Measurements from ENCODE around the gene SH3RF2. TPM values are rescaled to one million over a fixed set of nuclear protein-coding genes. Genes with fewer than 3 reads are reported as not detected.

SH3RF2 gene
- total and polyA plus RNA-seq, 10 donors: 0.04 to 0.44 (median 0.10) TPM; not detected in 2

GRCh38 chr5:146076455-146076854 lies 140.1 kb downstream of the SH3RF2 start:
- H3K36me3 ChIP-seq: no peaks in the 10 kb centered on the region
- H3K27me3 ChIP-seq (replicated peaks in 1 of 7): no peaks in the 10 kb centered on the region
- no peak overlapping the region for H3K4me3 ChIP-seq
- no peak overlapping the region for H3K27ac ChIP-seq
- WGBS, 5 donors: 63 to 88% (median 73%) methylated on average over 4 of the region's 4 CpGs
- no peak for DNase-seq
- H3K4me1 ChIP-seq: peaks cover 0 to 3% (median 0%) of the 10 kb centered on the region in 6 donors
- intact Hi-C loops (cut with DNase I; ENCODE audit: low total_unique reads): no loop called here
- no peaks in the 10 kb centered on the region for H3K9me3 ChIP-seq
- no peak for TF ChIP-seq POLR2AphosphoS5 (IDR thresholded peaks at IDR 0.05)
- TF ChIP-seq, protein P1, sequence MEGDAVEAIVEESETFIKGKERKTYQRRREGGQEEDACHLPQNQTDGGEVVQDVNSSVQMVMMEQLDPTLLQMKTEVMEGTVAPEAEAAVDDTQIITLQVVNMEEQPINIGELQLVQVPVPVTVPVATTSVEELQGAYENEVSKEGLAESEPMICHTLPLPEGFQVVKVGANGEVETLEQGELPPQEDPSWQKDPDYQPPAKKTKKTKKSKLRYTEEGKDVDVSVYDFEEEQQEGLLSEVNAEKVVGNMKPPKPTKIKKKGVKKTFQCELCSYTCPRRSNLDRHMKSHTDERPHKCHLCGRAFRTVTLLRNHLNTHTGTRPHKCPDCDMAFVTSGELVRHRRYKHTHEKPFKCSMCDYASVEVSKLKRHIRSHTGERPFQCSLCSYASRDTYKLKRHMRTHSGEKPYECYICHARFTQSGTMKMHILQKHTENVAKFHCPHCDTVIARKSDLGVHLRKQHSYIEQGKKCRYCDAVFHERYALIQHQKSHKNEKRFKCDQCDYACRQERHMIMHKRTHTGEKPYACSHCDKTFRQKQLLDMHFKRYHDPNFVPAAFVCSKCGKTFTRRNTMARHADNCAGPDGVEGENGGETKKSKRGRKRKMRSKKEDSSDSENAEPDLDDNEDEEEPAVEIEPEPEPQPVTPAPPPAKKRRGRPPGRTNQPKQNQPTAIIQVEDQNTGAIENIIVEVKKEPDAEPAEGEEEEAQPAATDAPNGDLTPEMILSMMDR (IDR thresholded peaks at IDR 0.05 in 8 of 11, conservative IDR thresholded peaks at IDR 0.05 in 3 of 11): no peak
- no peak for TF ChIP-seq POLR2A (IDR thresholded peaks at IDR 0.05)

- Histone ChIP-seq H3K27ac (no peak overlapping the region), H3K4me1 (peaks cover 0 to 3% (median 0%) of the 10 kb centered on the region in 6 donors), H3K36me3 (no peaks in the 10 kb centered on the region), H3K9me3 (no peaks in the 10 kb centered on the region), H3K27me3 (replicated peaks in 1 of 7) (no peaks in the 10 kb centered on the region), H3K4me3 (no peak overlapping the region)
- TF ChIP-seq POLR2AphosphoS5 (IDR thresholded peaks at IDR 0.05) (no peak), POLR2A (IDR thresholded peaks at IDR 0.05) (no peak)
- TF ChIP-seq, protein P1 (IDR thresholded peaks at IDR 0.05 in 8 of 11, conservative IDR thresholded peaks at IDR 0.05 in 3 of 11): no peak
- WGBS, 5 donors: 62 to 93% (median 77%) methylated on average over 2 of the region's 2 CpGs
- intact Hi-C loops (cut with DNase I; ENCODE audit: low total_unique reads): no loop called here
- DNase-seq: no peak
Measured at GRCh38 chr5:146078566-146078965, 142.2 kb downstream of the SH3RF2 start.

DNA sequence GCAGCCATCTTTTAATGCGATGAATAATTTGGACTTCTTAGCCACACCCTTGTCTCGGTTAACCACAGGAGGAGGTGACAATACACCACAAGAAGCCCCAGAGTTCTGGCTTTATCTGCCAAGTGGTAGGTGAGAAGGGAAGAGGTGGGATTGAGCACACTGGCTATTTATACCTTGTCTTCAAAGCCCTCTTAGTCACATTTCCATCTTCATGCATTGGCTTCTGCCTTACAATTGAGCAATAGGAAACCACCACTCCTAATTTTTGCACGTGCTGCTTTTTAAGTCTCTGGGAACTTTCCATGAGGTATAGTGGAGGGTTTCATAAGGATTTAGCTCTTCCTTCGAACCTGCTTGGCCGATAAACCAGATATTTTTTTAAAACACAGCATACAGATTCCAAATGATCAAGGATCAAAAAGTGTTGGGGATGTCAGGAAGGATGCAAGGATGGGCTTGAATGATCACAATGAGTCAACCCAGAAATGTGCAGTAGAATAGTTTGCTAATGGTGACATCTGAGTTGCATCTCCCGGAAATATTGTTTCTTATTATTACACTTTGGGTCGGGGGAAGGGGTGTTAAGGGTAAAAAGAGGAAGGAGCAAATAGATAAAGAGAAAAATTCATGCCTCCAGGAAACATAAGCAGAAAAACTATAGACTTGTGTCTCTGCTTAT lies 143.5 kb downstream of the SH3RF2 start:
- H3K36me3 ChIP-seq: no peaks in the 10 kb centered on the region
- peaks cover 0 to 3% (median 0%) of the 10 kb centered on the region in 6 donors for H3K4me1 ChIP-seq
- DNase-seq: no peak
- TF ChIP-seq POLR2A (IDR thresholded peaks at IDR 0.05): no peak
- TF ChIP-seq POLR2AphosphoS5 (IDR thresholded peaks at IDR 0.05): no peak
- TF ChIP-seq, protein P1 (IDR thresholded peaks at IDR 0.05 in 8 of 11, conservative IDR thresholded peaks at IDR 0.05 in 3 of 11): no peak
- no peak overlapping the region for H3K27ac ChIP-seq
- no peaks in the 10 kb centered on the region for H3K9me3 ChIP-seq
- intact Hi-C loops (cut with DNase I; ENCODE audit: low total_unique reads): no loop called here
- 21 to 50% (median 35%) methylated on average over 7 of the region's 7 CpGs for WGBS, 5 donors
- H3K27me3 ChIP-seq (replicated peaks in 1 of 7): no peaks in the 10 kb centered on the region
- H3K4me3 ChIP-seq: no peak overlapping the region

DNA sequence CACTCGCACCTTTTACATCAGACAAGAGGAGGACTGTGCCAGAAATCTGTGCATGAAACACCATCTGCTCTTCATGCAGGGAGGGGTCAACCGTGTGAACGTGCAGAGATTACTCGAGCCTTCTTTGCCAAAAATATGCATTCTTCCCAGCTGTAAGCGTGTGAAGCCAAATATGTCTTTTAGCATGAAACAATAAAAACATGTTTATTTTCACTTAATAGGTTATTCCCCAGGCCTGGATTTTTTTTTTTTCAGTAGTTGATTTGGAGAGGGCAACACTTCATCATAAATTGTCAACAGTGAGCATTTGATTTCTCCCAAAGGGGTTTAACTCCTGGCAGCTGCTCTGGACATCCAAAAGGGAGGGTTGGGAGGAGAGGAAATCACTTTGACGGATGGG lies 145.2 kb downstream of the SH3RF2 start:
- WGBS, 5 donors: 59 to 75% (median 71%) methylated on average over 6 of the region's 6 CpGs
- DNase-seq: no peak
- H3K27ac ChIP-seq: no peak overlapping the region
- H3K36me3 ChIP-seq: no peaks in the 10 kb centered on the region
- H3K4me1 ChIP-seq: peaks cover 0 to 3% (median 0%) of the 10 kb centered on the region in 6 donors
- H3K4me3 ChIP-seq: no peak overlapping the region
- intact Hi-C loops (cut with DNase I; ENCODE audit: low total_unique reads): no loop called here
- H3K9me3 ChIP-seq: no peaks in the 10 kb centered on the region
- H3K27me3 ChIP-seq (replicated peaks in 1 of 7): no peaks in the 10 kb centered on the region
- TF ChIP-seq POLR2A (IDR thresholded peaks at IDR 0.05): no peak
- TF ChIP-seq, protein P1 (IDR thresholded peaks at IDR 0.05 in 8 of 11, conservative IDR thresholded peaks at IDR 0.05 in 3 of 11): no peak
- no peak for TF ChIP-seq POLR2AphosphoS5 (IDR thresholded peaks at IDR 0.05)
